ENCODE measurements around the gene VAC14.

Gene VAC14

GRCh38 chr16:70689970-70690891, 110.7 kb downstream of the VAC14 start:
- no peak overlapping the region for H3K4me3 ChIP-seq (ENCODE audit: low read depth, low read length)
- TF ChIP-seq, protein P1, sequence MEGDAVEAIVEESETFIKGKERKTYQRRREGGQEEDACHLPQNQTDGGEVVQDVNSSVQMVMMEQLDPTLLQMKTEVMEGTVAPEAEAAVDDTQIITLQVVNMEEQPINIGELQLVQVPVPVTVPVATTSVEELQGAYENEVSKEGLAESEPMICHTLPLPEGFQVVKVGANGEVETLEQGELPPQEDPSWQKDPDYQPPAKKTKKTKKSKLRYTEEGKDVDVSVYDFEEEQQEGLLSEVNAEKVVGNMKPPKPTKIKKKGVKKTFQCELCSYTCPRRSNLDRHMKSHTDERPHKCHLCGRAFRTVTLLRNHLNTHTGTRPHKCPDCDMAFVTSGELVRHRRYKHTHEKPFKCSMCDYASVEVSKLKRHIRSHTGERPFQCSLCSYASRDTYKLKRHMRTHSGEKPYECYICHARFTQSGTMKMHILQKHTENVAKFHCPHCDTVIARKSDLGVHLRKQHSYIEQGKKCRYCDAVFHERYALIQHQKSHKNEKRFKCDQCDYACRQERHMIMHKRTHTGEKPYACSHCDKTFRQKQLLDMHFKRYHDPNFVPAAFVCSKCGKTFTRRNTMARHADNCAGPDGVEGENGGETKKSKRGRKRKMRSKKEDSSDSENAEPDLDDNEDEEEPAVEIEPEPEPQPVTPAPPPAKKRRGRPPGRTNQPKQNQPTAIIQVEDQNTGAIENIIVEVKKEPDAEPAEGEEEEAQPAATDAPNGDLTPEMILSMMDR (IDR thresholded peaks at IDR 0.05; ENCODE audit: borderline replicate concordance, insufficient read depth, low read depth, low read length), result no peak

GRCh38 chr16:70689035-70689969, 111.7 kb downstream of the VAC14 start:
- TF ChIP-seq, protein P1 (IDR thresholded peaks at IDR 0.05; ENCODE audit: borderline replicate concordance, insufficient read depth, low read depth, low read length), result no peak
- no peak overlapping the region for H3K4me3 ChIP-seq (ENCODE audit: low read depth, low read length)

- no peak overlapping the region for H3K4me3 ChIP-seq (ENCODE audit: low read depth, low read length)
- TF ChIP-seq, protein P1 (IDR thresholded peaks at IDR 0.05; ENCODE audit: borderline replicate concordance, insufficient read depth, low read depth, low read length), result no peak
These were observed 112.7 kb downstream of the VAC14 start for GRCh38 chr16:70688246-70688742.

- TF ChIP-seq, protein P1 (IDR thresholded peaks at IDR 0.05; ENCODE audit: borderline replicate concordance, insufficient read depth, low read depth, low read length), result no peak
- no peak overlapping the region for H3K4me3 ChIP-seq (ENCODE audit: low read depth, low read length)
These were observed 113.2 kb downstream of the VAC14 start for GRCh38 chr16:70687671-70688245.

- no peak overlapping the region for H3K4me3 ChIP-seq (ENCODE audit: low read depth, low read length)
- TF ChIP-seq, protein P1 (IDR thresholded peaks at IDR 0.05; ENCODE audit: borderline replicate concordance, insufficient read depth, low read depth, low read length), result no peak
These were observed 113.9 kb downstream of the VAC14 start for GRCh38 chr16:70687102-70687511.

DNA sequence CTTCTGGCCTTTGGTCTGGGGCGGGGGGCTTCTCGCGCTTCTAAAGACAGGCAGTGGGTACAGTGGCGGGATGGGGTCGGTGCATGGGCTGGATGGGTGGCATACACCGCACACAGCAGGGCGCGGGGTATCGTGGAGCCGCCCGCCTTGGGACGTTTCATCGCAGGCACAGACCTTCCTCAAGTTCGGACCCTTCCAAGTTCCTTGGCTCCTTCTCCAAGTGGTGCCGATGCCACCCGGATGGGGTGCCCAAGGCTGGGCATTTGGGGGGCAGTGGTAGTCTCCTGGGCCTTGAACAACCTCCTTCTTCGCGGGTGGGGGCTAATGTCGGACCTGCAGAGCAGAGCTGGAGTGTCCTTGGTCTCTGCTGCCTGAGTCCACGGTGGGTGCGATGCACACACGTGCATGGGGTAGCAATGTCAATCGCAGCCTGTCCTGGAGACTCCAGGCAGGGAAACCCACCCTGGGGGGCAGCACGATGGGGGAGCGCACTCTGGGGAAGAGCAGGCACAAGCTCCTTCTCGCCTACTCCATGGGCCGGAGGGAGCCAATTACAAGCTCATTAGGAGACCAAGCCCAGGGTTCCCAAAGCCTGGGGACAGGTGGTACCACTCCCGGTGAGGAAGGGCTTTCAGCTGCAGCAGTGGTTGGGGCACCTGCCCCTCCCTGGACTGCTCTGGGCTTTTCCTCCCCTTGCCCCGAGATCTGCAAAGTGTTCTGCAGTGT, 114.4 kb downstream of the VAC14 start:
- TF ChIP-seq, protein P1 (IDR thresholded peaks at IDR 0.05; ENCODE audit: borderline replicate concordance, insufficient read depth, low read depth, low read length), result no peak
- no peak overlapping the region for H3K4me3 ChIP-seq (ENCODE audit: low read depth, low read length)

Measured in GM12875 (cell line).